Chondrocyte (in vitro differentiated cells): ENCODE measurements around the gene SLC5A2. TPM values are rescaled to one million over a fixed set of nuclear protein-coding genes. Genes with fewer than 3 reads are reported as not detected.
A peak's percentile ranks its signal among the peaks of the same experiment; 100 is the strongest.

Experiments
- DNase-seq: peaks from one replicate; pipeline ENCODE4 v3.0.0; 2021; ENCODE audit warnings: mixed read lengths, low spot score
- H3K27ac Mint-ChIP-seq: one replicate; pipeline ENCODE4 v1.8.0; 2021; ENCODE audit warnings: mild to moderate bottlenecking, moderate library complexity, mixed read lengths; ENCODE audit not compliant: unreplicated experiment
- H3K27me3 Mint-ChIP-seq: 2 replicates; pipeline ENCODE4 v1.8.0; 2021; ENCODE audit warnings: low read depth, mixed read lengths
- H3K36me3 Mint-ChIP-seq: 2 replicates; pipeline ENCODE4 v1.8.0; 2021; ENCODE audit warnings: low read depth, mixed read lengths
- H3K4me1 Mint-ChIP-seq: 2 replicates; pipeline ENCODE4 v1.8.0; 2021; ENCODE audit warnings: low read depth, mild to moderate bottlenecking, mixed read lengths
- H3K4me3 Mint-ChIP-seq: one replicate; pipeline ENCODE4 v1.8.0; 2021; ENCODE audit warnings: mild to moderate bottlenecking, moderate library complexity, mixed read lengths; ENCODE audit not compliant: unreplicated experiment
- H3K9me3 Mint-ChIP-seq: 2 replicates; pipeline ENCODE4 v1.8.0; 2021; ENCODE audit warnings: low read depth, mixed read lengths
- CTCF ChIP-seq: fragments of 200-600 bp; sonication (generic); IDR thresholded peaks from 2 replicates; pipeline ENCODE4 v1.5.0; 2021; ENCODE audit warnings: antibody characterized with exemption, mild to moderate bottlenecking, moderate library complexity
- total RNA-seq: library from RNA; stranded (reverse); gene quantifications from 3 replicates; pipeline ENCODE4 v1.2.1, GENCODE V29; 2021

Gene SLC5A2
- total RNA-seq, 1 donor from 2014 or later = not detected

- no peak for DNase-seq
- no peak overlapping the region for H3K27ac Mint-ChIP-seq
- H3K4me3 Mint-ChIP-seq = peak overlapping the region; percentile 67
Measured at GRCh38 chr16:31528523-31529107, 45.7 kb downstream of the SLC5A2 start.

GRCh38 chr16:31529108-31529936, 46.4 kb downstream of the SLC5A2 start:
- H3K36me3 Mint-ChIP-seq = no peaks in the 10 kb centered on the region
- H3K4me3 Mint-ChIP-seq = peak overlapping the region; percentile 67
- no peak for DNase-seq
- no peak overlapping the region for H3K27ac Mint-ChIP-seq
- peaks cover 9% of the 10 kb centered on the region for H3K4me1 Mint-ChIP-seq
- no peaks in the 10 kb centered on the region for H3K9me3 Mint-ChIP-seq
- peaks cover 33% of the 10 kb centered on the region for H3K27me3 Mint-ChIP-seq
- no peak for TF ChIP-seq CTCF

More at GRCh38 chr16:31528523-31529107, 45.7 kb downstream of the SLC5A2 start:
- no peak for TF ChIP-seq CTCF
- Mint-ChIP-seq H3K4me1 (peaks cover 9% of the 10 kb centered on the region), H3K9me3 (no peaks in the 10 kb centered on the region), H3K36me3 (no peaks in the 10 kb centered on the region), H3K27me3 (peaks cover 35% of the 10 kb centered on the region)

- DNase-seq = no peak
- Mint-ChIP-seq H3K9me3 (no peaks in the 10 kb centered on the region), H3K4me1 (peaks cover 9% of the 10 kb centered on the region), H3K27me3 (peaks cover 30% of the 10 kb centered on the region), H3K27ac (no peak overlapping the region), H3K36me3 (no peaks in the 10 kb centered on the region), H3K4me3 (no peak overlapping the region)
- no peak for TF ChIP-seq CTCF
Measured at GRCh38 chr16:31529937-31530312, 47.0 kb downstream of the SLC5A2 start.

- no peak for DNase-seq
- TF ChIP-seq CTCF = no peak
- Mint-ChIP-seq H3K4me1 (peaks cover 9% of the 10 kb centered on the region), H3K27me3 (peaks cover 27% of the 10 kb centered on the region), H3K4me3 (no peak overlapping the region), H3K9me3 (no peaks in the 10 kb centered on the region), H3K27ac (no peak overlapping the region), H3K36me3 (no peaks in the 10 kb centered on the region)
Measured at GRCh38 chr16:31530405-31530804, 47.5 kb downstream of the SLC5A2 start.

GRCh38 chr16:31531096-31531495, 48.2 kb downstream of the SLC5A2 start:
- Mint-ChIP-seq H3K36me3 (no peaks in the 10 kb centered on the region), H3K27ac (no peak overlapping the region), H3K9me3 (no peaks in the 10 kb centered on the region), H3K27me3 (peaks cover 30% of the 10 kb centered on the region), H3K4me3 (no peak overlapping the region), H3K4me1 (peaks cover 9% of the 10 kb centered on the region)
- no peak for TF ChIP-seq CTCF
- no peak for DNase-seq
